Measurements from ENCODE around the gene TCTN1. TPM values are rescaled to one million over a fixed set of nuclear protein-coding genes. Genes with fewer than 3 reads are reported as not detected.
"Not testable (repeated sequence)": the region's sequence is repeated elsewhere in the genome, so short reads cannot be mapped to it uniquely, and the experiment has no call there.

Gene TCTN1
- total RNA-seq, 1 donor from 2014 or later = 84.0 TPM

DNA sequence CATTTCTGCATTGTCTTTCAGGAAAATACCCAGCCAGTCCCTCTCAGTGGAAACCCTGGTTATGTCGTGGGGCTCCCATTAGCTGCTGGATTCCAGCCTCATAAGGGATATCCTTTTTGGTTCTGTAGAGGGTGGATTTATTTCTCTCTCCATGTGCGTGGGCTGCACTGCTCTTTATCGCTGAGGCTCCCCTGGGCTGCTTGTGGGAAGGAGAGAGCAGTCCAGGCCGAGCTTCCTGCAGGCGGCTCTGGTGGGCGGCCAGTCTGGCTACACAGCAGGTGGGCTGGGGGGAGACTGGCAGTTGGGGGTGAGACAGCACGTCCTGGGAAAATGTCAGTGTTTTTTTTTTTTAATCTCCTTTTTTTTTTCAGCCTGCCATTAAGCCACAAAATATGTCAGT is 27.6 kb downstream of the TCTN1 start:
- Mint-ChIP-seq H3K36me3 (ENCODE audit: insufficient read depth) (peaks cover 3% of the 10 kb centered on the region), H3K27me3 (no peaks in the 10 kb centered on the region), H3K4me3 (ENCODE audit: low read depth) (no peak overlapping the region), H3K27ac (no peak overlapping the region), H3K9me3 (ENCODE audit: low read depth) (no peaks in the 10 kb centered on the region), H3K4me1 (ENCODE audit: low read depth) (no peaks in the 10 kb centered on the region)
- TF ChIP-seq, protein P1, sequence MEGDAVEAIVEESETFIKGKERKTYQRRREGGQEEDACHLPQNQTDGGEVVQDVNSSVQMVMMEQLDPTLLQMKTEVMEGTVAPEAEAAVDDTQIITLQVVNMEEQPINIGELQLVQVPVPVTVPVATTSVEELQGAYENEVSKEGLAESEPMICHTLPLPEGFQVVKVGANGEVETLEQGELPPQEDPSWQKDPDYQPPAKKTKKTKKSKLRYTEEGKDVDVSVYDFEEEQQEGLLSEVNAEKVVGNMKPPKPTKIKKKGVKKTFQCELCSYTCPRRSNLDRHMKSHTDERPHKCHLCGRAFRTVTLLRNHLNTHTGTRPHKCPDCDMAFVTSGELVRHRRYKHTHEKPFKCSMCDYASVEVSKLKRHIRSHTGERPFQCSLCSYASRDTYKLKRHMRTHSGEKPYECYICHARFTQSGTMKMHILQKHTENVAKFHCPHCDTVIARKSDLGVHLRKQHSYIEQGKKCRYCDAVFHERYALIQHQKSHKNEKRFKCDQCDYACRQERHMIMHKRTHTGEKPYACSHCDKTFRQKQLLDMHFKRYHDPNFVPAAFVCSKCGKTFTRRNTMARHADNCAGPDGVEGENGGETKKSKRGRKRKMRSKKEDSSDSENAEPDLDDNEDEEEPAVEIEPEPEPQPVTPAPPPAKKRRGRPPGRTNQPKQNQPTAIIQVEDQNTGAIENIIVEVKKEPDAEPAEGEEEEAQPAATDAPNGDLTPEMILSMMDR (IDR thresholded peaks at IDR 0.05; ENCODE audit: unreplicated experiment) = no peak
- no peak for DNase-seq (ENCODE audit: low spot score, unreplicated experiment)

DNA sequence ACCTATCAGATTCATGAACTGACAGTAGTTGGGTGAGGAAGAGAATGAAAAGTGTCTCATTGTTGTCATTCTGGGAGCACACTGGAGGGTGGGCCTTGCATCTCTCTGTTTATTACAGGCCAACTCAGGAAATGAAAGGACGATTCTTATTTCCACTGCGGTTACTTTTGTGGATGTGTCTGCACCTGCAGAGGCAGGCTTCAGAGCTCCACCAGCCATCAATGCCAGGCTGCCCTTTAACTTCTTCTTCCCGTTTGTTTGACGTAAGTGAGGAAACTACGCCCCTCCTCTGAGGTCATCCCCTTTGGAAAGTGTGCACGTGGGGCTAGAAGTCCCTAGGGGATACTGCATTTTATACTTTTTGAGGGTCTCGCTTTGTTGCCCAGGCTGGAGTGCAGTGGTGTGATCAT is 33.7 kb downstream of the TCTN1 start:
- H3K27ac Mint-ChIP-seq = no peak overlapping the region
- H3K4me3 Mint-ChIP-seq (ENCODE audit: low read depth) = no peak overlapping the region
- peaks cover 11% of the 10 kb centered on the region for H3K36me3 Mint-ChIP-seq (ENCODE audit: insufficient read depth)
- no peaks in the 10 kb centered on the region for H3K9me3 Mint-ChIP-seq (ENCODE audit: low read depth)
- no peak for DNase-seq (ENCODE audit: low spot score, unreplicated experiment)
- H3K27me3 Mint-ChIP-seq = no peaks in the 10 kb centered on the region
- TF ChIP-seq, protein P1 (IDR thresholded peaks at IDR 0.05; ENCODE audit: unreplicated experiment) = no peak
- H3K4me1 Mint-ChIP-seq (ENCODE audit: low read depth) = no peaks in the 10 kb centered on the region

DNA sequence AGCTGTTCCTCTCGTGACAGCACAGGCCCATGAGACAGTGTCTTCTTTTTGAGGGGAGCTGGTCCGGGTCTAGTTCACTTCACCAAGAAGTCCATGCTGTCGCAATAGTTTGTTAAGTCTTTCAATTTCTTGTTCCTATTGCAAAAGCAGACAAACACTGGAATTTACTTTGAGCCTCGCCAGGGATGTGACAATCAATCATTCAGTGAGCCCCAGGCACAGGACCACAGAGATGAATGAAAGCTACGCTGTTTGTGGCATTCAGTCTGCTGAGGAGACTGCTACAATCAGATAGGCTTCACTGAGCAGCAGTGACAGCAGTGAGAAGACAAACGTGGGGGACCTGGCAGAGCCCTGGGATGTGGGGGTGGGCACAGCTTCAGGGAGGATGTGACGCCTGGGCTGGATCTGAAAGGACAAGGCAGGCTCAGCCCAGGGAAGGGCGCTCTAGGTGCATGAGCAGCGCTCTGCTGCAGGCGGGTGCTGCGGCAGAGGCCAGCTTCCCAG is 35.5 kb downstream of the TCTN1 start:
- no peak for DNase-seq (ENCODE audit: low spot score, unreplicated experiment)
- Mint-ChIP-seq H3K27me3 (no peaks in the 10 kb centered on the region), H3K4me3 (ENCODE audit: low read depth) (no peak overlapping the region), H3K27ac (no peak overlapping the region), H3K36me3 (ENCODE audit: insufficient read depth) (peaks cover 14% of the 10 kb centered on the region), H3K4me1 (ENCODE audit: low read depth) (no peaks in the 10 kb centered on the region), H3K9me3 (ENCODE audit: low read depth) (no peaks in the 10 kb centered on the region)
- TF ChIP-seq, protein P1 (IDR thresholded peaks at IDR 0.05; ENCODE audit: unreplicated experiment) = no peak

DNA sequence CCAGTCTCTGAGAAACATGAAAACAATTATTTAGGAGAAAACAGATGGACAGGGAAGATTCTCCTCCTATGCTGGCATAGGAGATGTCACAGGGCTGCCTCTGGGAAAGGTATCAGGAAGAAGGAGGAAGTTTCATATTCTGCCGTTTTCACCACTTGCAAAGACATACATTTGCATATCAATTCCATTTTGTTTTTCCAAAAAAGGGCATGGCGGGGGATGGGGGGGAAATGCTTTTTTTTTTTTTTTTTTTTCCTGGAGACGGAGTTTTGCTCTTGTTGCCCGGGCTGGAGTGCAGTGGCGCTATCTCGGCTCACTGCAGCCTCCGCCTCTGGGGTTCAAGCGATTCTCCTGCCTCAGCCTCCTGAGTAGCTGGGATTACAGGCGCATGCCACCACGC is 40.3 kb downstream of the TCTN1 start:
- H3K9me3 Mint-ChIP-seq (ENCODE audit: low read depth); DNase-seq (ENCODE audit: low spot score, unreplicated experiment); H3K27ac Mint-ChIP-seq; H3K4me1 Mint-ChIP-seq (ENCODE audit: low read depth); H3K27me3 Mint-ChIP-seq; H3K4me3 Mint-ChIP-seq (ENCODE audit: low read depth): not testable (repeated sequence)
- H3K36me3 Mint-ChIP-seq (ENCODE audit: insufficient read depth) = peaks cover 11% of the 10 kb centered on the region

DNA sequence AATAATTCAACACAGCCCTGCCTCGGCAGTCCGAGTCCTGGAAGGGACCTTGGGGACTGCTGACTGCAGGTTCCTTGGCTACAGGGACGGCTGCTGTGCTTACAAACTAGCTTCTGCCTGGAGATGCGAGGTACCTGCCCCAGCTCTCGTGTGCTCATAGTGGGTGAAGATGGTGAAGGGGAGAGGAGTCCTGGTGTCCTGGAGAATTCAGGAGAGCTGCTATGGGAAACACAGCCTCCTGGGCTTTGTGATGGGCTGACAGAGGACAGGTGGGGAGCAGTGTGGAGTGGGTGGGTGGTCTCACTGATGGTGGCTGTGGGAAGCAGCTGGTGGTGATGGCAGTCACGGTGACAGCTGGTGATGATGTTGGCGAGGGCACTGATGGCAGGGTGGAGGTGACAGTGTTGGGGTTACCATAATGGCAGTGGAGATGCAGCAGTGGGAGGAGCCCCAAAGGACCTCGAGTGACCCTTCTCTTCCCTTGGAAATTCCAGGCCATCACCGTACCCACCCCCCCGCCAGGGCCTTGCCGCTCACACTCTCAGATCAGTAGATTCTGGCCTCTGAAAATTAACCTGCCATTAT is 42.2 kb downstream of the TCTN1 start:
- TF ChIP-seq, protein P1 (IDR thresholded peaks at IDR 0.05; ENCODE audit: unreplicated experiment) = no peak
- H3K36me3 Mint-ChIP-seq (ENCODE audit: insufficient read depth) = peaks cover 7% of the 10 kb centered on the region
- H3K27ac Mint-ChIP-seq = no peak overlapping the region
- DNase-seq (ENCODE audit: low spot score, unreplicated experiment) = no peak
- no peaks in the 10 kb centered on the region for H3K27me3 Mint-ChIP-seq
- H3K4me3 Mint-ChIP-seq (ENCODE audit: low read depth) = no peak overlapping the region
- no peaks in the 10 kb centered on the region for H3K9me3 Mint-ChIP-seq (ENCODE audit: low read depth)
- H3K4me1 Mint-ChIP-seq (ENCODE audit: low read depth) = no peaks in the 10 kb centered on the region

DNA sequence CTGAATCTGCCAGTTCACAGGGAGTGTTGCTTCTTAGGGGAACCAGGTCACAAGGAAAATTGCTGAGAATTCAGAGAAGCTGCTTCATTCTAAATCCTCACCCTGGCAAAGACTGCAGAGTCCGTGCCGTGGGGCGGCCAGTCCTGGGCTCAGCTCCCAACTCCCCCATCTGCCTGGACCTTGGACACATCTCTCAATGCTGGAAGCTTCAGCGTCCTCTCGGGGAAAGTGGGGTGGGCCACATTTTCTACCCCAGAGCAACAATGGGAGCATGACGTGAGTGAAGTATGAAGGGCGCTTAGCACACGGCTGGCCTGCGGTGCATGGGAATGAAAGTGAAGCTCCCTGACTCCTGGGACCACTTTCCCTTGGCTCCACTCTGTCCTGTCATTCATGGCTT is 43.8 kb downstream of the TCTN1 start:
- H3K4me3 Mint-ChIP-seq (ENCODE audit: low read depth) = no peak overlapping the region
- peaks cover 5% of the 10 kb centered on the region for H3K36me3 Mint-ChIP-seq (ENCODE audit: insufficient read depth)
- TF ChIP-seq, protein P1 (IDR thresholded peaks at IDR 0.05; ENCODE audit: unreplicated experiment) = no peak
- H3K9me3 Mint-ChIP-seq (ENCODE audit: low read depth) = no peaks in the 10 kb centered on the region
- DNase-seq (ENCODE audit: low spot score, unreplicated experiment) = no peak
- no peak overlapping the region for H3K27ac Mint-ChIP-seq
- H3K4me1 Mint-ChIP-seq (ENCODE audit: low read depth) = no peaks in the 10 kb centered on the region
- H3K27me3 Mint-ChIP-seq = no peaks in the 10 kb centered on the region
